ENCODE measurements around the gene ELP6. TPM values are rescaled to one million over a fixed set of nuclear protein-coding genes. Genes with fewer than 3 reads are reported as not detected.
A peak's percentile ranks its signal among the peaks of the same experiment; 100 is the strongest.

Gene ELP6
- polyA plus RNA-seq, 1 experiment: 66.8 TPM

DNA sequence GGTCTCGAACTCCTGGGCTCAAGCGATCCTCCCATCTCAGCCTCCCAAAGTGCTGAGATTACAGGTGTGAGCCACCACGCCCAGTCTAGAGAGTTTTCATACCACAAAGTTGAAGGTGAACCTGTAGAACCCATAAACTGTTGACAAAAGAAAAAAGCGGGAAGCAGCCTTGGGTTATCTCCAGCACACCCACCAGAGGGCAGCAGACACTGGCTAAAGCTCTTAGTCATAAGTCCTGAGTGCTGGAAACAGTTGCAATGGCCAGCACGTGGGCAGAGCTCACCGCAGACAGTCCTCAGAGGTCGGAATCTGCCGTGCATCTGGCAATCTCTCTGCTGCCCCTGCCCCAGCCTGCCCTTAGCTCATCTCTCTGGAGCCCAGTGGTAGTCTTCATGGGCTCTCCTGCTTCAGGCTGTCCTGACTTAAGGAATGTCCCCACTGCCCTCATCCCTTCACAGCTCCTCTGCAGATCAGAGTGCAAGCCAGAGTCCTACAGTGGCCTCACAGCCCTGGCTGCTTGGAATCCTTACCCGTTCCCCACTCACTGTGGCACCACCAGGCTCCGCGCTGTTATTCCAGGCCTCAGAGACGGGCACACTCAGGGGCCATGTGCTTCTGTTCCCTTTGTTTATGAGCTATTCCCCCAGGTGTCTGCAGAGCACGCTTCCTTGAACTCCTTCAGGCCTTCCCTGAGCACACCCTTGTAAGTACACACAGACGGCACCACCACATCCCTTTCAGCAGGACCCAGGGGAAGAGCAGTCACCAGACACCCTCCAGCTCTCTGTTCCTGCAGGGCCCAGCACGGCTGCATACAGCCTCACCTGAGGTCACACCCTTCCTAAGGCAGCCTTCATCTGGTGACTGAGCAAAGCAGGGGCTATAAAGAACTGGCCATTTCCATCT is 8.8 kb upstream of the ELP6 start:
- no peaks in the 10 kb centered on the region for H3K36me3 ChIP-seq (ENCODE audit: control insufficient read depth, insufficient read depth, low read length)
- no peaks in the 10 kb centered on the region for H3K27me3 ChIP-seq (ENCODE audit: control insufficient read depth, insufficient read depth, low read length)
- TF ChIP-seq, protein P1, sequence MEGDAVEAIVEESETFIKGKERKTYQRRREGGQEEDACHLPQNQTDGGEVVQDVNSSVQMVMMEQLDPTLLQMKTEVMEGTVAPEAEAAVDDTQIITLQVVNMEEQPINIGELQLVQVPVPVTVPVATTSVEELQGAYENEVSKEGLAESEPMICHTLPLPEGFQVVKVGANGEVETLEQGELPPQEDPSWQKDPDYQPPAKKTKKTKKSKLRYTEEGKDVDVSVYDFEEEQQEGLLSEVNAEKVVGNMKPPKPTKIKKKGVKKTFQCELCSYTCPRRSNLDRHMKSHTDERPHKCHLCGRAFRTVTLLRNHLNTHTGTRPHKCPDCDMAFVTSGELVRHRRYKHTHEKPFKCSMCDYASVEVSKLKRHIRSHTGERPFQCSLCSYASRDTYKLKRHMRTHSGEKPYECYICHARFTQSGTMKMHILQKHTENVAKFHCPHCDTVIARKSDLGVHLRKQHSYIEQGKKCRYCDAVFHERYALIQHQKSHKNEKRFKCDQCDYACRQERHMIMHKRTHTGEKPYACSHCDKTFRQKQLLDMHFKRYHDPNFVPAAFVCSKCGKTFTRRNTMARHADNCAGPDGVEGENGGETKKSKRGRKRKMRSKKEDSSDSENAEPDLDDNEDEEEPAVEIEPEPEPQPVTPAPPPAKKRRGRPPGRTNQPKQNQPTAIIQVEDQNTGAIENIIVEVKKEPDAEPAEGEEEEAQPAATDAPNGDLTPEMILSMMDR (IDR thresholded peaks at IDR 0.05; ENCODE audit: insufficient read depth, low read depth, low read length): peak; percentile 84
- no peak overlapping the region for H3K4me3 ChIP-seq (ENCODE audit: low read depth, low read length)
- ChIA-PET POLR2A (interaction anchor here (0.5 kb wide), 2 partner anchors 55 to 256 kb away, joined by 3 to 6 read pairs; no protein-coding TSS in a partner anchor), CTCF (interaction anchor here (0.6 to 3.9 kb wide), 29 partner anchors 9 to 636 kb away, joined by 3 to 62 read pairs (median 3); partner anchors contain the start of genes DHX30, ELP6 and SMARCC1)
- DNase-seq (ENCODE audit: low read depth): peak; percentile 41

DNA sequence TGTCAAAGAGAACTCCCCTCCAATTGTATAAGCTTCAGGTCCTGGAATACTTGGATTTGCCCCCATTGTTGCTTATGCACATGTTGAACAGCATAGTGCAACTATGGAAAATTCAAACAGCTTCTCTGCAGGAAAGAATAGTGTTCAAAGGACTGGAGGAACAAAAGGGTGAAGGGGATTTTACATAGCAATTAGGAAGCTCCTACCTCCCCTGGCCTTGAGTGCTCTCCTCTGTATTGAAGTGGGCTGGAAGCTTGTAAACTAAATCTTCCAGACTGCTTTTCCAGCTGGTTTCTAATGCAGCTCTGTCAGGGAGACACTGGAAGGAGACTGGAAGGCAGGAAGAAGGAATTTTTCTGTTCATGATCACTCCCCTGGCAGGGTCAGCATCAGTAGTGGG is 7.2 kb upstream of the ELP6 start:
- H3K27me3 ChIP-seq (ENCODE audit: control insufficient read depth, insufficient read depth, low read length): no peaks in the 10 kb centered on the region
- no peak for DNase-seq (ENCODE audit: low read depth)
- POLR2A ChIA-PET: no interaction called here
- TF ChIP-seq, protein P1 (IDR thresholded peaks at IDR 0.05; ENCODE audit: insufficient read depth, low read depth, low read length): no peak
- CTCF ChIA-PET: interaction anchor here (0.7 to 3.9 kb wide), 9 partner anchors 12 to 638 kb away, joined by 3 to 62 read pairs (median 10); partner anchors contain the start of genes SCAP and SMARCC1
- no peaks in the 10 kb centered on the region for H3K36me3 ChIP-seq (ENCODE audit: control insufficient read depth, insufficient read depth, low read length)
- no peak overlapping the region for H3K4me3 ChIP-seq (ENCODE audit: low read depth, low read length)

DNA sequence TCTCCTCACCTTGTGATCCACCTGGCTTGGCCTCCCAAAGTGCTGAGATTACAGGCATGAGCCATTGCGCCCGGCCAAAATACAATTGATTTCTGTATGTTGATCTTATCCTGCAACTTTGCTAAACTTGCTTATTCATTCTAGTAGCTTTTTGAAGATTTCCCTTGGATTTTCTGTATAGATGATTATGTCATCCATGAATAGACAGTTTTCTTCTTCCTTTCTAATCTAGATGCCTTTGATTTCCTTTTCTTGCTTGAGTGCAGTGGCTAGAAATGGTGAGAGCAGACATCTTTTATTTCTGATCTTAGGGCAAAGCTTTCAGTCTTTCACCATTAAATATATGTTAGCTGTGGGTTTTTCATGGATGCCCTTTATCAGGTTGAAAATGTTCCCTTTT is 4.4 kb upstream of the ELP6 start:
- Histone ChIP-seq H3K4me3 (ENCODE audit: low read depth, low read length) (no peak overlapping the region), H3K27me3 (ENCODE audit: control insufficient read depth, insufficient read depth, low read length) (no peaks in the 10 kb centered on the region), H3K36me3 (ENCODE audit: control insufficient read depth, insufficient read depth, low read length) (no peaks in the 10 kb centered on the region)
- no peak for DNase-seq (ENCODE audit: low read depth)
- CTCF ChIA-PET: interaction anchor here (0.9 to 1.2 kb wide), 2 partner anchors 268 to 272 kb away, joined by 3 to 4 read pairs; no protein-coding TSS in a partner anchor
- TF ChIP-seq, protein P1 (IDR thresholded peaks at IDR 0.05; ENCODE audit: insufficient read depth, low read depth, low read length): no peak
- POLR2A ChIA-PET: no interaction called here

DNA sequence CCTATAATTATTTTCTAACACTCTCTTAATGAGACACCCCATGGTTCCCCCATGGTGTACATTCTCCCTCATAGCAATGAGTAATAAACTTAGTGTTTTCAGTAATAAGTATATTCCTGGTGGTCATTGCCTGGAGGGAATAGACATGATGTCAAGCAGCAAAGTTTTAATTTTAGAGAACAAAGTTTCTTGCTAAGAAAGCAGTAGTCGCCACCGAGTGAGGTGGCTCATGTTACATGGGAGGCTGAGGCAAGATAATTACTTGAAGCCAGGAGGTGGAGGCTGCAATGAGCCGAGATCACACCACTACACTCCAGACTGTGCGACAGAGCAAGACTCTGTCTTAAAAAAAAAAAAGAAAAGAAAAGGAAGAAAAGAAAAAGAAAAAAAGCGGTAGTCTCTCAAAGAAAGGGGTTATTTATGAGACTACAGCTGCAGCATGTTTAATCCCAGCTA is 2.4 kb upstream of the ELP6 start:
- no peak overlapping the region for H3K4me3 ChIP-seq (ENCODE audit: low read depth, low read length)
- H3K27me3 ChIP-seq (ENCODE audit: control insufficient read depth, insufficient read depth, low read length): no peaks in the 10 kb centered on the region
- ChIA-PET CTCF (no interaction called here), POLR2A (no interaction called here)
- TF ChIP-seq, protein P1 (IDR thresholded peaks at IDR 0.05; ENCODE audit: insufficient read depth, low read depth, low read length): no peak
- no peaks in the 10 kb centered on the region; the same call in 1 of the 2 replicates for H3K36me3 ChIP-seq (ENCODE audit: control insufficient read depth, insufficient read depth, low read length)
- DNase-seq (ENCODE audit: low read depth): no peak

DNA sequence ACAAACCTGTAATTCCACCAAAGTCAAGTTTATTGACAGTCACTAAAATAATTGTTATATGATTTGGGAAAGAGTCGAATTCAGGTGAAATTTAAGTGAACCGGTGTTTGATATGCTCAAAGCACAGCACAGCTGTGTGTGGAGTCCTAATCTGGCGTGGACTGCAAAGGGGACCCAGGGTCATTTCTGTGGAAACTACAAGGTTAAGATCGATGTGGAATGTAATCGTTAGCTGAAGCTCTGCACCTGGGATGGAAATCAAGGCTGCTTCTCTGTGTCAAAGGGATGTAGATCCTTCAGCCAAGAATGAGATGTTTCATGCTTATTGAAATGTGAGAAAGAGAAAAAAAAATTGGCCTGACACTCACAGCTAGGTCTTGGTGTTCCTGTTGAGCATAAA is 1.6 kb upstream of the ELP6 start:
- DNase-seq (ENCODE audit: low read depth): no peak
- TF ChIP-seq, protein P1 (IDR thresholded peaks at IDR 0.05; ENCODE audit: insufficient read depth, low read depth, low read length): no peak
- ChIA-PET CTCF (interaction anchor here (1.0 to 1.5 kb wide), 2 partner anchors 8 to 94 kb away, joined by 3 to 4 read pairs; no protein-coding TSS in a partner anchor), POLR2A (no interaction called here)
- Histone ChIP-seq H3K27me3 (ENCODE audit: control insufficient read depth, insufficient read depth, low read length) (no peaks in the 10 kb centered on the region), H3K4me3 (ENCODE audit: low read depth, low read length) (no peak overlapping the region), H3K36me3 (ENCODE audit: control insufficient read depth, insufficient read depth, low read length) (peaks cover 5% of the 10 kb centered on the region; the same call in 1 of the 2 replicates)
